NCI-H1930 (cell line): ENCODE data around the gene CEP43.

Source experiments
- DNase-seq, 2 experiments: peaks; one replicate each; lab custom pipeline; 2025; lab: John Stamatoyannopoulos, UW

Gene CEP43, protein sequence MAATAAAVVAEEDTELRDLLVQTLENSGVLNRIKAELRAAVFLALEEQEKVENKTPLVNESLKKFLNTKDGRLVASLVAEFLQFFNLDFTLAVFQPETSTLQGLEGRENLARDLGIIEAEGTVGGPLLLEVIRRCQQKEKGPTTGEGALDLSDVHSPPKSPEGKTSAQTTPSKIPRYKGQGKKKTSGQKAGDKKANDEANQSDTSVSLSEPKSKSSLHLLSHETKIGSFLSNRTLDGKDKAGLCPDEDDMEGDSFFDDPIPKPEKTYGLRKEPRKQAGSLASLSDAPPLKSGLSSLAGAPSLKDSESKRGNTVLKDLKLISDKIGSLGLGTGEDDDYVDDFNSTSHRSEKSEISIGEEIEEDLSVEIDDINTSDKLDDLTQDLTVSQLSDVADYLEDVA

GRCh38 chr6:166999145-166999883, at the start of gene CEP43:
Gene CEP43, plus strand, starts transcription at chr6:166999397. Its CDS starts 16 bp downstream, at chr6:166999413.
- peak; percentile 86 to 87 for DNase-seq

DNA sequence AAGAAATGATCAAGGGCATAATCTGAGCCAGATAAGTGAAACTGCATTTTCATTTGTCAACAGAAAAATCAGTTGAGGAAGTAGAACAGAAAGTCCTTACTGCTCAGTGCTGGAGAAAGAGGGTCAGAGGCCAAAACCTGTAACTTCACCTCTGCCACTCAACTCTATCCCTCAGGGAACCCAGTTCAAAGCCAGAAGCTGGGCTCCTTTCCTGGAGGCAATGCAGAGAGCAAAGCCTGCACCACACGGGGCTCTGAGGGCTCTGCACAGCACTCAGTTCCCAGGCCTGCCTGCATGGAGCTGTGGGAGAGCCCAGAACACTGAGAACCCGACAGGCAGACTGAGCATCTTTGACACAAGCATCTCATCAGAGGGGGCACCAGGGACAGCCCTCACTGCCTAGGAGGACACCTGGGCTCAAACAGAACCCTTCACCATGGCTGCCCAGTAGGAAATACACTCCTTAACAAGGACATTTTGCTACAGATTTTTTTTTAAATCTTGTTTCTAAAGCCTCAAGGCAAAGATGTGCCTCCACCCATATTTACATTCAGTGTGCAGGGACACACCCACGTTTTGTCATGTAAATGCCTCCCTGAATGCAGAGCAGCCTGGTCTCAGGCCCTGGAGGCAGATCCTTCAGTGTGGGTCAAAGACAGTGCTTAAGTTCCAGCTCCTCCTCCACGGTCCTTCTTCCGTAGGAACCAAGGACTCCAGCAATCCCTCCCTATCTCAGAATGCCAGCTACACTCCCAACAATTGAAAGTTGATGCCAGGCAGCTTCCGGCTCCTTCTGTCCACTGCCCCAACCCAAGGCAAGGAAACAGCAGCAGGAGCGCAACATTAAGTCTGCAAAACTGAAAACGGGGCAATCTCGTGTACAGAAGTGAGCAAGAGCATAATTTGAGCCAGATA, 49.4 kb upstream of the CEP43 start:
- DNase-seq, result no peak

- DNase-seq, result no peak
These were observed 48.8 kb upstream of the CEP43 start for GRCh38 chr6:166950443-166950821.

DNA sequence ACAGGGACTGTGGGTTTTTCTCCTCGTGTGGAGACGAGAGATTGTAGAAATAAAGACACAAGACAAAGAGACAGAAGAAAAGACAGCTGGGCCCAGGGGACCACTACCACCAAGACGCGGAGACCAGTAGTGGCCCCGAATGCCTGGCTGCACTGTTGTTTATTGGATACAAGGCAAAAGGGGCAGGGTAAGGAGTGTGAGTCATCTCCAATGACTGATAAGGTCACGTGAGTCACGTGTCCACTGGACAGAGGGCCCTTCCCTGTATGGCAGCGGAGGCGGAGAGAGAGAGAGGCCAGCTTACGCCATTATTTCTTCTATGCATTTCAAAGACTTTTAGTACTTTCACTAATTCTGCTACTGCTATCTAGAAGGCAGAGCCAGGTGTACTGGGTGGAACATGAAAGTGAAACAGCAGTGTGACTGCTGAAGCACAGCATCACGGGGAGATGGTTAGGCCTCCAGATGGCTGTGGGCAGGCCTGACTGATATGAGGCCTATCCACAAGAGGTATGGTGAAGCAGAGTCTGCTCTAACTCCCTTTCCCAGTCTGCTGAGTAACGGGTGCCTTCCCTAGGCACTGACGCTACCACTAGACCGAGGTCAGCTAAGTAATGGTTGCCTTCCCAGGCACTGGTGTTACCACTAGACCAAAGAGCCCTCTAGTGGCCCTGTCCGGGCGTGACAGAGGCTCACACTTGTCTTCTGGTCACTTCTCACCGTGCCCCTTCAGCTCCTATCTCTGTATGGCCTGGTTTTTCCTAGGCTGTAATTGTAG, 48.1 kb upstream of the CEP43 start:
- DNase-seq, result peak in 1 of 2 experiments; percentile 30

DNA sequence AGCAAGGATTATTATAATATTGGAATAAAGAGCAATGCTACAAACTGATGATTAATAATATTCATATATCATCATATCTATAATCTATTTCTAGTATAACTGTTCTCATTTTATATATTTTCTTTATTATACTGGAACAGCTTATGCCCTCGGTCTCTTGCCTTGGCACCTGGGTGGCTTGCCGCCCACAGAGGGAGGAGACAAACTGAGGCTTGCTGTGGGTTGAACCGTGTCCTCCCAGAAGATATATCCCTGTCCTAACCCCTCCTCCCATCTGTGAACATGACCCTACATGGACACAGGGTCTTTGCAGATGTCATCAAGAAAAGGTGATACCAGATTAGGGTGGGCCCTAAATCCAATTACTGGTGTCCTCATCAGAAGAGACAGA, 47.5 kb upstream of the CEP43 start:
- no peak for DNase-seq

- DNase-seq, result no peak
These were observed 47.1 kb upstream of the CEP43 start for GRCh38 chr6:166952121-166952520.

DNA sequence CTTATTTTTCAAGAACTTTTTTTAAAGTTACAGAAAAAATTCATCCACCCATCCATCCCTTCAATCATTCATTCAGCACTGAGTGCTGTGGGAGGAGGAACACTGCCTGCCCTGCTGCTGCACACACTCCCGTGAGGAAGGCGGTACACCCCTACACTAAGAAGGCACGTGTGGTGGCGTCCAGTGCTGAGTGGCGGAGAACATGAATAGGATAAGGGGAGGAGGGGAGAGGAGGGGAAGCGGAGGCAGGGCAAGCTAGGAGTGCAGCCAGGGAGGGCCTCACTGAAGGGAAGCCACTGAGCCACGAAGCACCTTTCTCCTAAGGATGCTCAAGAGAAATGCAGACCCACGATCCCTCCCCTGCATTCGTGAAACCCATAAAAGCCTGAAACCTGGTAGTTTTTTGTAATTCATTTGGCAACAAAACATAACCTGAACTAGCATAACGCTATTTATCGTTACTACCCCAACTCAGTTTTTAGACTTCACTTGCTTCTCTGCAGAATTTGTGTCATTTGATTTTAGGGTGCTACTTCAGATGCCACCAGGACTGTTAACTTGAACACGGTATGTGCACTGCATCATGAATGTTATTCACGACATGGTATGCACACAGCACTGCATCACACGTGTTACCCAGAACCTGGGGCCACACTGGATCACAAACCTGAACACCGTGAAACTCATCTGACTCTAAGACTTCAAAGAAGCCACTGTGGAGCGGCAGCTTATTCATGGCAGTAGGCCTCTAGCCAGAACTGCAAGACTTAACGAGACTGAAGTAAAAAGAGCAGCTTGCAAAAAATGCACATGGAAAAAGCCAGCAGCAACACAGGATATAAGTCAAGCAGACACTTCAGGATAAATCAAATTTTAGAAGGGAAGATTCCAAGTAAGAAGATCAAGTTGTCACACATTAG, 46.4 kb upstream of the CEP43 start:
- no peak for DNase-seq

- no peak for DNase-seq
These were observed 45.0 kb upstream of the CEP43 start for GRCh38 chr6:166954118-166954713.

DNA sequence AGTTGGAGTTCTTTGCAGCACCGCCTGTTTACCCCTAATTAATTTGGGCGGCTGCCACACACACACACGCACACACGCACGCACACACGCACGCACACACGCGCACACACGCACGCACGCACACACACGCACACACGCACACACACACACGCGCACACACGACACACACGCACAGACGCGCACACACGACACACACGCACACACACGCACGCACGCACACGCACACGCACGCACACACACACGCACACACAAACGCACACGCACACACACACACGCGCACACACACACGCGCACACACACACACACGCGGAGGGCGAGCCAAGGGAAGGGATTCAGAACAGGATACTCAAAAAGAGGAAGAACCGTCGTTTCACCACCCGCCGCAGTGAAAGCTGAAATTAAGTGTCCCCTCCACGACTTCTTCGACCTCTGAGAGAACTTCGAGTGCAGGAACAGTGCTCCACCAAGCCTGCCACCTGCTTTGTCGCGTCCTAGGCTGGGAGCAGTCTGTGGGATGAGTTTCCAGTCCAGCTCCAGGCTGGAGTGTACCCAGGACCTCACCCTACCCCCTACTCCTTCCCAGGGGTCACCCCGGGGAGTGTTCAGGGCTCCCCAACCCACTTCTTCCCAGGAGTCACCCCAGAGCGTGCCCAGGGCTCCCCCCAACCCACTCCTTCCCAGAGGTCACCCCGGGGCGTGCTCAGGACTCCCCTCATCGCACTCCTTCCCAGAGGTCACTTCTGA, 43.9 kb upstream of the CEP43 start:
- no peak for DNase-seq

- no peak for DNase-seq
These were observed 43.2 kb upstream of the CEP43 start for GRCh38 chr6:166955865-166956443.

DNA sequence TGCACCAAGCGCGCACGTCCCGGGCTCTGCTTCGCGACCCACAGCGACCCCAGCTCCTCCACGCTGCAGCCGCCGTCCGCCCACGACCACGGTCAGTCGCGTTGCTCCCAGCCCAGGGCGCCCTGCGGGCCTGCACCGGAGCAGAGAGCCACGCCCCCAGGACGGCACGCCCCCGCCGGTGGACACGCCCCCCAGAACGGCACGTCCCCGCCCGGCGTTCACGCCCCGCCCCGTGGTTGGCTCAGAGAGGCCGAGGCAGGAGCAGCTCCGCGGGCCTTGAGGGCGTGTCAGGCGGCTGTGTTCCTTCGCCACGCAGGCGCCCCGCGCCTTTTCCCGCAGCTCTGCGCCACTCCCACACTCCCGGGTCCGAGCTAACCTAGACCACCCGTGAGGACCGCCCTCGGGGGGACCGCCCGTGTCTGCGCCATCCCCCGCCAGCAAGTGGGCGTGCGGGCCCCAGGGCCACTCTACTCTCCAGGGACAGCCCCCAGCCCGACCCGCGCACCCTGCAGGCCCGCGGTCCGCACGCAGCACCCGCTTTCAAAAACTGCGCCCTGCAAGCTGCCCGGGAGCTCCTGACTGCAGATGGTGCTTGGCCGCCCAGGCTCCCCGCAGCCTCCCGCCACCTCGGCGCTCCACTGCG, 42.6 kb upstream of the CEP43 start, which contains the start of gene RNASET2:
RNASET2 (minus strand) TSS at position 107 of the 643 bp plus-strand sequence. CDS start 368 bp downstream, outside the sequence.
- DNase-seq, result peak; percentile 67 to 83

DNA sequence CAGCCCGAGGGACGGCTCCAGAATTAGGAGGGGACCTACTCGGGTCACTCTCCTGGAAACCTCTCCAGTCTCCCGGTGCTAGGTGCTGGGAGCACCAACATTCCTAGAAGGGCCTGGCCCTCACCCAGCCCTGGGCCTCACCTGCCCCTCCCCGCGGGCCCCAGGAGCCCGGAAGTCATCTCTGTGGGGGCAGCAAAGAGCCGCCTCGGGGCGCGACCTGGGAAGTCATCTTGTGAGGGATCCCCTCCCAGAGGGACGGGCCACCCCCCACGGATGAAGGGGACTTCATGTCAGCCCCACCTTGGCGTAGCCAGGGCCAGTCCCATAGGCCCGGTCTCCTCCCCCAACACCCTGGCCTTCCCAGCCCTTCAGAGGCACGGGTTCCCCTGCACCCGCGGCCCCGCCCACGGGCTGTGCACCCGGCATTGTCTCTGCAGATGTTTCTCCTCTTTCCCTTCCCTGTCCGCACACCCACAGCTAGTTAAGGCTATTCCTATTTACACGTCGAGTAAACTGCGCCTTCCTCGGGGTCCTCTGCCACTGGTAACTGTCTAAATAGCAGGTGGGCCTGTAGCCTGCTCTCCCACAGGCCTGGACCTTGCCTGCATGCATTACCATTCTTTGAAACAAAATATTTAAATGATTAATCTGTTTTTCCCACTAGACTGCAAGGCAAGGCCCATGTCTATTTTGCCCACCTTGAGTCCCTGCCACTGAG, 42.0 kb upstream of the CEP43 start:
- DNase-seq, result no peak

- no peak for DNase-seq
These were observed 41.5 kb upstream of the CEP43 start for GRCh38 chr6:166957805-166958076.

GRCh38 chr6:166958926-166959861, 40.0 kb upstream of the CEP43 start:
- no peak for DNase-seq

GRCh38 chr6:166959911-166960608, 39.1 kb upstream of the CEP43 start:
- no peak for DNase-seq

DNA sequence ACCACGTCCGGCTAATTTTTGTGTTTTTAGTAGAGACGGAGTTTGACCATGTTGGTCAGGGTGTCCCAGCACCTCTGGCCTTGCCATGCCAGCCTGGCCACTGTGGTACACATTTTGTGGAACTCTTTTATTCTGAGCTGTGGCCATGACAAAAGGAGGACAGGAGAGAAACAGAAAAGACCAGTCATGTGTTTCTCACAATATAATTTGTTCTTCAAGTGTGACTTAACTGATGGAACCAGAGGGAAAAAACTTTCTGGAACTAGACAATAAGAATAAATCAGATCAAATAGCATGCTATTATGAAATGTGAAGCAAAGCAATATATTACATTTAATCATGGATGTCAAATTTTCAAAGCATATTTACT, 38.6 kb upstream of the CEP43 start:
- no peak for DNase-seq
